H9 (cell line): ENCODE data around the gene CACNB2. TPM values are rescaled to one million over a fixed set of nuclear protein-coding genes. Genes with fewer than 3 reads are reported as not detected.

Source experiments
- DNase-seq: peaks from one replicate; pipeline ENCODE4 v3.0.0-alpha.2; 2017
- H2AFZ ChIP-seq: one replicate; pipeline ENCODE4 v1.6.1; 2013; ENCODE audit warnings: mild to moderate bottlenecking, low read length, control low read depth, moderate library complexity
- H2AK5ac ChIP-seq: 2 replicates; pipeline ENCODE4 v1.6.1; 2013; ENCODE audit warnings: low read length, control low read depth, mixed read lengths; ENCODE audit not compliant: insufficient read length
- H2BK120ac ChIP-seq: one replicate; pipeline ENCODE4 v1.6.1; 2013; ENCODE audit warnings: low read depth, mild to moderate bottlenecking, low read length, control low read depth, inconsistent platforms; ENCODE audit not compliant: poor library complexity, severe bottlenecking
- H2BK12ac ChIP-seq: 2 replicates; pipeline ENCODE4 v1.6.1; 2013; ENCODE audit warnings: low read length, control low read depth, mixed read lengths, low read depth; ENCODE audit not compliant: insufficient read length
- H2BK15ac ChIP-seq: 2 replicates; pipeline ENCODE4 v1.6.1; 2013; ENCODE audit warnings: low read depth, low read length, control low read depth
- H2BK20ac ChIP-seq: one replicate; pipeline ENCODE4 v1.6.1; 2013; ENCODE audit warnings: low read depth, mild to moderate bottlenecking, low read length, control low read depth, inconsistent platforms; ENCODE audit not compliant: poor library complexity, severe bottlenecking
- H2BK5ac ChIP-seq: 2 replicates; pipeline ENCODE4 v1.6.1; 2013; ENCODE audit warnings: low read length, control low read depth, mixed read lengths; ENCODE audit not compliant: insufficient read length
- H3K14ac ChIP-seq: 2 replicates; pipeline ENCODE4 v1.6.1; 2013; ENCODE audit warnings: low read length, control low read depth; ENCODE audit not compliant: insufficient read depth
- H3K18ac ChIP-seq: 2 replicates; pipeline ENCODE4 v1.6.1; 2013; ENCODE audit warnings: low read depth, mild to moderate bottlenecking, mixed read lengths, low read length, control low read depth; ENCODE audit not compliant: insufficient read length
- H3K23ac ChIP-seq: 2 replicates; pipeline ENCODE4 v1.6.1; 2013; ENCODE audit warnings: low read length, control low read depth, mixed read lengths, low read depth; ENCODE audit not compliant: insufficient read length
- H3K23me2 ChIP-seq: 2 replicates; pipeline ENCODE4 v1.6.1; 2013; ENCODE audit warnings: low read depth, mild to moderate bottlenecking, mixed read lengths, low read length, control low read depth; ENCODE audit not compliant: insufficient read length, poor library complexity, severe bottlenecking
- H3K27ac ChIP-seq: 2 replicates; pipeline ENCODE4 v1.5.1; 2013; ENCODE audit warnings: low read length, control low read depth, mixed read lengths, low read depth; ENCODE audit not compliant: insufficient read length
- H3K27me3 ChIP-seq: 2 replicates; pipeline ENCODE4 v1.6.1; 2013; ENCODE audit warnings: low read length, control low read depth, inconsistent platforms; ENCODE audit not compliant: insufficient read depth
- H3K4ac ChIP-seq: 2 replicates; pipeline ENCODE4 v1.6.1; 2013; ENCODE audit warnings: low read depth, mild to moderate bottlenecking, control low read depth, inconsistent platforms, low read length, moderate library complexity
- H3K4me1 ChIP-seq: 2 replicates; pipeline ENCODE4 v1.6.1; 2013; ENCODE audit warnings: low read length, control low read depth, inconsistent platforms; ENCODE audit not compliant: insufficient read depth
- H3K4me2 ChIP-seq: 2 replicates; pipeline ENCODE4 v1.6.1; 2013; ENCODE audit warnings: low read length, control low read depth, mixed read lengths; ENCODE audit not compliant: insufficient read length, insufficient read depth
- H3K56ac ChIP-seq: 2 replicates; pipeline ENCODE4 v1.6.1; 2013; ENCODE audit warnings: low read depth, mild to moderate bottlenecking, mixed read lengths, low read length, control low read depth; ENCODE audit not compliant: insufficient read length
- H3K79me1 ChIP-seq: 2 replicates; pipeline ENCODE4 v1.6.1; 2013; ENCODE audit warnings: low read depth, mild to moderate bottlenecking, moderate library complexity, low read length, control low read depth, inconsistent platforms; ENCODE audit not compliant: insufficient read depth, poor library complexity, severe bottlenecking
- H3K79me2 ChIP-seq: 2 replicates; pipeline ENCODE4 v1.6.1; 2013; ENCODE audit warnings: low read length, control low read depth, inconsistent platforms; ENCODE audit not compliant: insufficient read depth
- H3K9ac ChIP-seq: 2 replicates; pipeline ENCODE4 v1.6.1; 2013; ENCODE audit warnings: low read length, control low read depth, mixed read lengths; ENCODE audit not compliant: insufficient read length; ENCODE audit errors: extremely low read depth
- H3K9me3 ChIP-seq: one replicate; pipeline ENCODE4 v1.6.1; 2013; ENCODE audit warnings: low read depth, low read length, inconsistent platforms; ENCODE audit not compliant: control insufficient read depth
- H3T11ph ChIP-seq: one replicate; pipeline ENCODE4 v1.6.1; 2013; ENCODE audit warnings: mild to moderate bottlenecking, low read length, control low read depth, inconsistent platforms
- H4K20me1 ChIP-seq: one replicate; pipeline ENCODE4 v1.6.1; 2013; ENCODE audit not compliant: control insufficient read depth, insufficient read length, insufficient read depth
- H4K5ac ChIP-seq: 2 replicates; pipeline ENCODE4 v1.6.1; 2013; ENCODE audit warnings: low read depth, mild to moderate bottlenecking, mixed read lengths, low read length, control low read depth; ENCODE audit not compliant: insufficient read length
- H4K8ac ChIP-seq: replicated peaks from 2 replicates; pipeline ENCODE4 v1.6.1; 2013; ENCODE audit warnings: low read length, control low read depth, mixed read lengths, low read depth; ENCODE audit not compliant: insufficient read length
- H4K91ac ChIP-seq: 2 replicates; pipeline ENCODE4 v1.6.1; 2013; ENCODE audit warnings: low read depth, mild to moderate bottlenecking, moderate library complexity, mixed read lengths, low read length, control low read depth; ENCODE audit not compliant: insufficient read length
- H3K27ac Mint-ChIP-seq, 3 experiments: 2 replicates in 2 of 3; 3 replicates in 1 of 3; pipeline ENCODE4 v1.8.0; 2020 to 2021; ENCODE audit warnings: mixed read lengths in 3 of 3, mild to moderate bottlenecking in 1 of 3, moderate library complexity in 1 of 3
- H3K27me3 Mint-ChIP-seq: 2 replicates; pipeline ENCODE4 v1.8.0; 2021; ENCODE audit warnings: low read depth, mild to moderate bottlenecking, moderate library complexity, mixed read lengths
- H3K36me3 Mint-ChIP-seq, 3 experiments: 2 replicates in 2 of 3; 3 replicates in 1 of 3; pipeline ENCODE4 v1.8.0; 2020 to 2021; ENCODE audit warnings: low read depth in 3 of 3, mixed read lengths in 3 of 3; ENCODE audit not compliant: insufficient read depth in 1 of 3
- H3K4me1 Mint-ChIP-seq, 2 experiments: 2 replicates each; pipeline ENCODE4 v1.8.0; 2020; ENCODE audit warnings: mixed read lengths in 2 of 2
- H3K4me3 Mint-ChIP-seq, 2 experiments: 2 replicates in 1 of 2; 3 replicates in 1 of 2; pipeline ENCODE4 v1.8.0; 2020 to 2021; ENCODE audit warnings: mild to moderate bottlenecking in 2 of 2, mixed read lengths in 2 of 2, moderate library complexity in 1 of 2
- H3K9me3 Mint-ChIP-seq, 2 experiments: 2 replicates in 1 of 2; 3 replicates in 1 of 2; pipeline ENCODE4 v1.8.0; 2020; ENCODE audit warnings: mild to moderate bottlenecking in 2 of 2, mixed read lengths in 2 of 2, moderate library complexity in 1 of 2
- WGBS: extraction: QIAGEN DNeasy Blood & Tissue Kit; methylation state at CpG from one replicate; pipeline ENCODE4 v1.1.7; 2013; ENCODE audit warnings: missing lambda C conversion rate, low lambda C conversion rate, mixed read lengths; ENCODE audit not compliant: insufficient read length; ENCODE audit errors: extremely low coverage; 5-methylcytosine and 5-hydroxymethylcytosine counted together
- total RNA-seq: library from RNA; stranded (reverse); gene quantifications from 2 replicates; pipeline ENCODE4 v1.2.1, GENCODE V29; 2021
- TF ChIP-seq, protein P1 (sequence below): fragments of 200-600 bp; sonication (generic); conservative IDR thresholded peaks from 3 replicates; pipeline ENCODE4 v1.8.0; 2021; ENCODE audit warnings: antibody characterized with exemption, mild to moderate bottlenecking

CACNB2 gene
- total RNA-seq, 1 experiment from 2014 or later: 2.6 TPM

DNA sequence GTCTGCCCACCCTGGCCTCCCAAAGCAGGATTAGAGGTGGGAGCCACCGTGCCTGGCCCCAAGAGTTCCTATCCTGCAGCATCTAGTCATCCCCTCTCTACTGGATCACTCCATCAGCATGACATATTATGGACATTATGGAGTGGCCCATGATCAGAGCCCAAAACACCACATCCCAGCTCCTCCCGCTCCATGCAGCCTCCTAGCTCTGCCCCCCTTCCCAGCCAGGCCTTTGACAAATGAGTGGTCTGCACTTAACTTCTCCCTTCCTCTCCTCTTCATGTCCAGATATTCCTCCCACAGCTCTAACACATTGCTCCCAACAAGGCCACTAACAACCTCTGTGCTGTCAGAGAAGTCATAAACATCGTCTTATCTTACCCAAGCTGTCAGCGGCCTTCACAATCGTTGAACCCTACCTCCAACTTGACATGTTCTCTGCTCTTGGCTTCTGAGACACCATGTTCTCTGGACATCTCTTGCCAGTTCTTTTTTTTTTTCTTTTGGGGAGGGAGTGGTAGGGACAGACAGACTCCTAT is 323.5 kb downstream of the CACNB2 start:
- no peak overlapping the region for H3K23ac ChIP-seq
- Mint-ChIP-seq H3K27ac (no peak overlapping the region), H3K9me3 (no peaks in the 10 kb centered on the region), H3K36me3 (no peaks in the 10 kb centered on the region), H3K4me3 (no peak overlapping the region), H3K27me3 (no peaks in the 10 kb centered on the region; the same call in 1 of the 2 replicates), H3K4me1 (no peaks in the 10 kb centered on the region; a peak in 1 of 4 replicates)
- H3K79me2 ChIP-seq: no peaks in the 10 kb centered on the region
- no peaks in the 10 kb centered on the region for H3K27me3 ChIP-seq
- no peak overlapping the region for H2AFZ ChIP-seq
- H2BK20ac ChIP-seq: no peak overlapping the region
- no peak overlapping the region for H2BK12ac ChIP-seq
- no peak overlapping the region for H4K91ac ChIP-seq
- no peak overlapping the region for H2BK5ac ChIP-seq
- H3K9me3 ChIP-seq: no peaks in the 10 kb centered on the region
- no peaks in the 10 kb centered on the region for H4K20me1 ChIP-seq
- H3K23me2 ChIP-seq: no peaks in the 10 kb centered on the region
- no peak overlapping the region for H3K56ac ChIP-seq
- DNase-seq: no peak
- no peak overlapping the region for H3K9ac ChIP-seq
- no peak overlapping the region for H2AK5ac ChIP-seq
- no CpG with 5 or more reads among the region's 5 CpGs for WGBS
- H3K18ac ChIP-seq: no peak overlapping the region
- no peak overlapping the region for H3T11ph ChIP-seq
- no peak overlapping the region for H2BK120ac ChIP-seq
- no peak overlapping the region for H3K4ac ChIP-seq
- H4K8ac ChIP-seq: no peak overlapping the region
- H2BK15ac ChIP-seq: no peak overlapping the region
- H3K4me1 ChIP-seq: no peaks in the 10 kb centered on the region
- H3K4me2 ChIP-seq: no peak overlapping the region
- no peak overlapping the region for H3K27ac ChIP-seq
- no peaks in the 10 kb centered on the region for H3K79me1 ChIP-seq
- TF ChIP-seq, protein P1, sequence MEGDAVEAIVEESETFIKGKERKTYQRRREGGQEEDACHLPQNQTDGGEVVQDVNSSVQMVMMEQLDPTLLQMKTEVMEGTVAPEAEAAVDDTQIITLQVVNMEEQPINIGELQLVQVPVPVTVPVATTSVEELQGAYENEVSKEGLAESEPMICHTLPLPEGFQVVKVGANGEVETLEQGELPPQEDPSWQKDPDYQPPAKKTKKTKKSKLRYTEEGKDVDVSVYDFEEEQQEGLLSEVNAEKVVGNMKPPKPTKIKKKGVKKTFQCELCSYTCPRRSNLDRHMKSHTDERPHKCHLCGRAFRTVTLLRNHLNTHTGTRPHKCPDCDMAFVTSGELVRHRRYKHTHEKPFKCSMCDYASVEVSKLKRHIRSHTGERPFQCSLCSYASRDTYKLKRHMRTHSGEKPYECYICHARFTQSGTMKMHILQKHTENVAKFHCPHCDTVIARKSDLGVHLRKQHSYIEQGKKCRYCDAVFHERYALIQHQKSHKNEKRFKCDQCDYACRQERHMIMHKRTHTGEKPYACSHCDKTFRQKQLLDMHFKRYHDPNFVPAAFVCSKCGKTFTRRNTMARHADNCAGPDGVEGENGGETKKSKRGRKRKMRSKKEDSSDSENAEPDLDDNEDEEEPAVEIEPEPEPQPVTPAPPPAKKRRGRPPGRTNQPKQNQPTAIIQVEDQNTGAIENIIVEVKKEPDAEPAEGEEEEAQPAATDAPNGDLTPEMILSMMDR: no peak
- H4K5ac ChIP-seq: no peak overlapping the region
- no peak overlapping the region for H3K14ac ChIP-seq
